PC-9 (cell line): ENCODE measurements around the gene HES5. TPM values are rescaled to one million over a fixed set of nuclear protein-coding genes. Genes with fewer than 3 reads are reported as not detected.

Experiments used
- BruUV-seq: library from RNA; stranded (reverse); fragments of 400-500 nt; replicated peaks from 2 replicates; lab custom pipeline; 2021; lab: Mats Ljungman, UMichigan
- CTCF ChIA-PET: fragments of 300-600 bp; sonication (Branson Sonifier 250); formaldehyde crosslinking; loops from one replicate; lab custom pipeline; 2022; ENCODE audit warnings: antibody characterized with exemption; lab: Charles Lee
- POLR2A ChIA-PET: fragments of 300-600 bp; sonication (Branson Sonifier 250); formaldehyde crosslinking; loops from one replicate; lab custom pipeline; 2022; ENCODE audit warnings: antibody characterized with exemption; ENCODE audit not compliant: unreplicated experiment; lab: Charles Lee
- DNase-seq, 2 experiments: peaks; one replicate each; pipeline versions ENCODE4 v3.0.0 to v3.0.0-alpha.2; 2015 to 2022; ENCODE audit warnings: mixed read lengths in 1 of 2
- H2AFZ ChIP-seq: fragments of 200-600 bp; sonication (generic); 2 replicates; pipeline ENCODE4 v1.8.1; 2017; ENCODE audit warnings: antibody characterized with exemption
- H3F3A ChIP-seq: fragments of 200-600 bp; sonication (generic); 2 replicates; pipeline ENCODE4 v1.8.1; 2017; ENCODE audit warnings: antibody characterized with exemption, mild to moderate bottlenecking, low read depth; ENCODE audit not compliant: insufficient read depth
- H3K27ac ChIP-seq: fragments of 200-600 bp; sonication (generic); 2 replicates; pipeline ENCODE4 v1.6.1; 2016; ENCODE audit warnings: mixed run types
- H3K27me3 ChIP-seq: fragments of 200-600 bp; sonication (generic); 2 replicates; pipeline ENCODE4 v1.6.1; 2016; ENCODE audit warnings: low read depth, mixed run types; ENCODE audit not compliant: insufficient read depth
- H3K36me3 ChIP-seq: fragments of 200-600 bp; sonication (generic); 2 replicates; pipeline ENCODE4 v1.6.1; 2016; ENCODE audit warnings: low read depth, mixed run types
- H3K4me1 ChIP-seq: fragments of 200-600 bp; sonication (generic); replicated peaks from 2 replicates; pipeline ENCODE4 v1.6.1; 2016; ENCODE audit warnings: mixed run types; ENCODE audit not compliant: insufficient read depth
- H3K4me2 ChIP-seq: fragments of 200-600 bp; sonication (generic); 2 replicates; pipeline ENCODE4 v1.6.1; 2017; ENCODE audit warnings: mixed run types
- H3K4me3 ChIP-seq: fragments of 200-600 bp; sonication (generic); 2 replicates; pipeline ENCODE4 v1.6.1; 2016; ENCODE audit warnings: mixed run types
- H3K79me2 ChIP-seq: fragments of 200-600 bp; sonication (generic); 2 replicates; pipeline ENCODE4 v1.6.1; 2017; ENCODE audit warnings: low read depth, mixed run types
- H3K9me2 ChIP-seq: fragments of 200-600 bp; sonication (generic); 2 replicates; pipeline ENCODE4 v1.8.1; 2017; ENCODE audit warnings: mild to moderate bottlenecking; ENCODE audit not compliant: insufficient read depth
- H3K9me3 ChIP-seq: fragments of 200-600 bp; sonication (generic); 2 replicates; pipeline ENCODE4 v1.8.1; 2016; ENCODE audit warnings: low read depth; ENCODE audit not compliant: insufficient read depth
- H4K20me1 ChIP-seq: fragments of 200-600 bp; sonication (generic); 2 replicates; pipeline ENCODE4 v1.8.1; 2017; ENCODE audit not compliant: insufficient read depth
- CTCF ChIP-seq: fragments of 200-600 bp; sonication (generic); conservative IDR thresholded peaks from 2 replicates; pipeline ENCODE4 v1.6.1; 2017; ENCODE audit warnings: mixed run types, antibody characterized with exemption, mild to moderate bottlenecking, moderate library complexity
- EZH2 ChIP-seq: fragments of 200-600 bp; sonication (generic); IDR thresholded peaks from 2 replicates; pipeline ENCODE4 v1.8.0; 2017; ENCODE audit warnings: antibody characterized with exemption, low read depth
- intact Hi-C: fragments of 100-400 bp; cut with micrococcal nuclease; formaldehyde crosslinking; loops from one replicate; pipeline ENCODE4 v1.10.0; 2022; ENCODE audit not compliant: unreplicated experiment
- total RNA-seq: library from RNA; stranded (reverse); gene quantifications from 2 replicates; pipeline ENCODE4 v1.2.3, GENCODE V29; 2021

HES5 gene
- total RNA-seq, 1 experiment from 2014 or later: not detected

- CTCF ChIA-PET: no interaction called here
- POLR2A ChIA-PET: no interaction called here
- peaks cover 31% of the 10 kb centered on the region for H4K20me1 ChIP-seq
These were observed 9.9 kb downstream of the HES5 start for GRCh38 chr1:2520206-2520605.

GRCh38 chr1:2519729-2520128 lies 10.3 kb downstream of the HES5 start:
- no peak for TF ChIP-seq CTCF
- TF ChIP-seq EZH2: no peak
- BruUV-seq: no TSS peak
- H3K9me3 ChIP-seq: no peaks in the 10 kb centered on the region
- no peaks in the 10 kb centered on the region for H3K36me3 ChIP-seq
- H3K4me3 ChIP-seq: no peak overlapping the region
- ChIA-PET POLR2A (no interaction called here), CTCF (no interaction called here)
- no peaks in the 10 kb centered on the region for H3K27me3 ChIP-seq
- H3K9me2 ChIP-seq: no peaks in the 10 kb centered on the region
- H3K79me2 ChIP-seq: peaks cover 26% of the 10 kb centered on the region
- no peak overlapping the region for H3K4me2 ChIP-seq
- no peak overlapping the region for H2AFZ ChIP-seq
- no peak for DNase-seq
- intact Hi-C loops: no loop called here
- peaks cover 4% of the 10 kb centered on the region for H3K4me1 ChIP-seq
- H4K20me1 ChIP-seq: peaks cover 26% of the 10 kb centered on the region
- no peak overlapping the region for H3K27ac ChIP-seq
- H3F3A ChIP-seq: no peaks in the 10 kb centered on the region

More at GRCh38 chr1:2520206-2520605, 9.9 kb downstream of the HES5 start:
- Histone ChIP-seq H3K36me3 (no peaks in the 10 kb centered on the region), H3K4me1 (peaks cover 8% of the 10 kb centered on the region), H3K27me3 (no peaks in the 10 kb centered on the region), H3K4me3 (no peak overlapping the region), H3F3A (no peaks in the 10 kb centered on the region), H3K9me3 (no peaks in the 10 kb centered on the region), H3K27ac (no peak overlapping the region), H3K79me2 (peaks cover 30% of the 10 kb centered on the region), H2AFZ (no peak overlapping the region), H3K9me2 (no peaks in the 10 kb centered on the region), H3K4me2 (no peak overlapping the region)
- BruUV-seq: no TSS peak
- intact Hi-C loops: no loop called here
- DNase-seq: no peak
- no peak for TF ChIP-seq CTCF
- no peak for TF ChIP-seq EZH2

- no peak for DNase-seq
- Histone ChIP-seq H3K27ac (no peak overlapping the region), H3K4me2 (no peak overlapping the region), H3K9me2 (no peaks in the 10 kb centered on the region), H3K4me3 (no peak overlapping the region), H4K20me1 (peaks cover 21% of the 10 kb centered on the region), H3K4me1 (no peaks in the 10 kb centered on the region), H3K36me3 (no peaks in the 10 kb centered on the region), H3F3A (no peaks in the 10 kb centered on the region), H2AFZ (no peak overlapping the region), H3K27me3 (no peaks in the 10 kb centered on the region), H3K79me2 (peaks cover 20% of the 10 kb centered on the region), H3K9me3 (no peaks in the 10 kb centered on the region)
- no TSS peak for BruUV-seq
- intact Hi-C loops: no loop called here
- CTCF ChIA-PET: no interaction called here
- TF ChIP-seq EZH2: no peak
- no peak for TF ChIP-seq CTCF
- POLR2A ChIA-PET: no interaction called here
These were observed 10.9 kb downstream of the HES5 start for GRCh38 chr1:2519029-2519685.
